Stomach (tissue), 4 donors: Measurements from ENCODE around the gene DLD.

Experiments used
- CTCF ChIP-seq, 7 experiments: fragments of 450-650 bp in 4 of 7; fragments of 200-600 bp in 3 of 7; sonication (generic) in 3 of 7; IDR thresholded peaks; one replicate each; pipeline ENCODE4 v1.5.1; 2016 to 2019; ENCODE audit warnings: antibody characterized with exemption in 7 of 7, control low read depth in 2 of 7, mild to moderate bottlenecking in 1 of 7
- EP300 ChIP-seq: sonication (generic); formaldehyde crosslinking; IDR thresholded peaks from one replicate; pipeline ENCODE4 v1.6.1; 2017; ENCODE audit warnings: antibody characterized with exemption
- POLR2AphosphoS5 ChIP-seq, 3 donors: sonication (generic); formaldehyde crosslinking; IDR thresholded peaks; one replicate each; pipeline ENCODE4 v1.6.1; 2016; ENCODE audit warnings: antibody characterized with exemption in 3 of 3

- TF ChIP-seq EP300: no peak
- TF ChIP-seq POLR2AphosphoS5 (IDR thresholded peaks at IDR 0.05): no peak
- TF ChIP-seq CTCF (IDR thresholded peaks at IDR 0.05): no peak
These were observed 18.5 kb downstream of the DLD start for GRCh38 chr7:107909445-107909844.
